ENCODE data around the gene SKA2.
"Not testable (repeated sequence)": the region's sequence is repeated elsewhere in the genome, so short reads cannot be mapped to it uniquely, and the experiment has no call there.

Gene SKA2, protein sequence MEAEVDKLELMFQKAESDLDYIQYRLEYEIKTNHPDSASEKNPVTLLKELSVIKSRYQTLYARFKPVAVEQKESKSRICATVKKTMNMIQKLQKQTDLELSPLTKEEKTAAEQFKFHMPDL

DNA sequence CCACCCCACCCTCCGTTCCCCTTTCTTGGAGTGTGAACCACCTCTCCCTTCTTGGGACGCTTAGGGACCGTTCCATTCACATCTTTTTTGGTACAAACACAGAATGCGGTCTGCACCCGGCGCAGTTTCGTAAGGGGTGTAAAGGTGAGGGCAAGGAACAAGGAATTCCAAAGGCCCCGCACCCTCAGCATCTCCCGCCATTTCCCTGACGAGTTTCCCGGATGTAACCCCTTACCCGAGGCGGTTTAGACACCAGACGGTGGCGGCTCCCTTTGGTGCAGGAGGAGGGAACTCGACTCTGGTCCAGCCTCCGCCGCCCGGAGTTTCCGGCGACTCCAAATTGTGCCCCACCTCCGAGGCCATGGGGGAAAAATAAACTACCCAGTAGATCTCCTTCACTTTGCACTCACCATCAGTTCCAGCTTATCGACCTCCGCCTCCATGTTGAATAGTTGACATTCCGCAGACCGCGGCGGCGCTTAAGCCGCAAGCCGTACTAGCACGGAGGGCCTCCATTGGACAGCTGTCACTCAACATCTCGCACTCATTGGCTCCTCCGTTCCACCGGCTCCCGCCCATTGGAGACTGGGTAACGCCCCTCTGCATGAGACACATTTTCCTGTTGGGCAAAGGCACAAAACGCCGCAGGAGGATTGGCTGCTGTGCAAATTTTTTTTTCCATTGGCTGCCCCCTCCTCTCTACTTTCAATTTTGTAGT, at the start of gene SKA2:
SKA2 (minus strand) TSS at position 466 of the 718 bp plus-strand sequence; CDS start at position 443, 23 bp downstream.
- DNase-seq, result peak; percentile 100

DNA sequence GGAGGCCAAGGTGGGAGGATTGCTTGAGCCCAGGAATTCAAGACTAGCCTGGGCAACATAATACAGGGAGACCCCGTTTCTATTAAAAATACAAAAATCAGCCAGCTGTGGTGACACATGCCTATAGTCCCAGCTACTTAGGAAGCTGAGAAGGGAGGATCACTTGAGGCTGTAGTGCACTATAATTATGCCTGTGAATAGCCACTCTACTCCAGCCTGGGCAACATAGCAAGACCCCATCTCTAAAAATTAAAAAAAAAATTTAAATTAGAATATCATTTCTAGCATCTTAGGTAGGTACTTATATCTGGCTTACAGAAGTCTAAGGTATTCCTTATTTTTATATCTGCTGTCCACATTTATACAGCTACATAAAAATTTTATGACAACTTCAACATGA, 47.3 kb upstream of the SKA2 start:
- DNase-seq, result no peak

DNA sequence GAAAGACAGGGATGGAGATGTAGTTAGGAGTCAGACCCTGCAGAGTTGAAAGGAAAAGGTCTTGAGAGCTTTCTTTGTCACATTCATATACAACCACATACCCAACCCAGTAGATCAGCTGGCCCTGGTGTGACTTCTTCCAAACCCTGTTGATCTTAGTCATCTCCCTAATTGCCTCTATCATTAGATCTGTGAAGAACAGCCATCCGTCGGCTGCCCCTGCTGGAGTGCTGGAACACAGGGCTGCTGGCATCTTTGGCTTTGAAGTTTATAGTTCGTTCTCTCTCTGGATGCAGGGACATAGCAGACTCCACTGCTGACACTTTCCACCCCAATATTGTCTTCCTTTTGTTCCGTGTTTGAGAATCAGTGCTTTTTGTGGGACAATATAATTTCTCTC, 44.4 kb upstream of the SKA2 start:
- DNase-seq, result no peak

DNA sequence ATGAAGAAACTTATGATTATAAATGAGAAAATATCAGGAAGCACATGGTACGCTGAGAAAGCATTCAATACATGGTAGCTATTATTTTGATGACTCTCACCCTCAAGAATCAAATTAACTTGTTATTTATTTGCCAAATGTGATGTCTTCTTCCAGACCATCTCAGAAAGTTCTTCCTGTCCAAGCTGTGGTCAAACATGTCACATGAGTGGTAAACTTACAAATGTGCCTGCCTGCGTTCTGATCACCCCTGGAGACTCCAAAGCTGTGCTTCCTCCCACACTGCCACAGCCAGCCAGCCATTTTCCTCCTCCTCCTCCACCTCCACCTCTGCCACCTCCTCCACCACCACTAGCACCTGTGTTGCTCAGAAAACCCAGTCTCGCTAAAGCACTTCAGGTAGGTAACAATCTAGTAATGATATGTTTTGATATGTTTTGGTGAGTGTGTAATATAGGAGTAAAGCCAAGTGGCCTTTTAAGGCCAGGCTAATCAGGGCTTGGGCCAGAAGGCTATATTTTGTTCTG, 38.4 kb upstream of the SKA2 start:
- no peak for DNase-seq

DNA sequence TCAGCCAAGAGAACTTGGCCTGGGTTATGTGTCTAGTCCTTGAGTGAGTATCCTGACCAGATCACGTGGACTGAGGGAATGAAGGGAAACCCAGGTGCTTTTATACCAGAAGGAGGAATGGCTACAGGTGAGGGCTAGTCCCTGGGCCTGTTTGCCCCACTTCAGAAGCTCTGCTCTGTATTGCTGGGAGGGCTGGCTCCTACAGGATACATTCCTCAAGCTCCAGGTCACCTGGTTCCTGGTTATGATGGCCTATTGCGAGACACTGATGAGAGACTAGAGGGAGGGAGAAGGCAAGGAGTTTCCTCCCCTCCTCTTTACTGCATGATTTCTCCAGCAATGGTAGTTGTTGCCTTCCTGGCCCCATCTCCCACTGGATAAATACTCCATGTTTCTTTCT, 35.8 kb upstream of the SKA2 start:
- no peak for DNase-seq

DNA sequence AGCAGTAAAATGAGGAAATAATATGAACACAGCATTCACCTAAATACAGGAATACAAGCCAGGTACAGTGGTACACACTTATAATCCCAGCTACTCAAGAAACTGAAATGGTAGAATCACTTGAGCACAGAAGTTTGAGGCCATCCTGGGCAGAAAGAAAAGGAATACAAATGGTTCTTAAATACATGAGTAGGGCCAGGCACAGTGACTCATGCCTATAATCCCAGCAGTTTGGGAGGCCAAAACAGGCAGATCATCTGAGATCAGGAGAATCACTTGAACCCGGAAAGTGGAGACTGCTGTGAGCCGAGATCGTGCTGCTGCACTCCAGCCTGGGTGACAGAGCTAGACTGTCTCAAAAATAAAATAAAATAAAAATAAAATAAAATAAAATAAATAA, 31.9 kb upstream of the SKA2 start:
- DNase-seq, result no peak

DNA sequence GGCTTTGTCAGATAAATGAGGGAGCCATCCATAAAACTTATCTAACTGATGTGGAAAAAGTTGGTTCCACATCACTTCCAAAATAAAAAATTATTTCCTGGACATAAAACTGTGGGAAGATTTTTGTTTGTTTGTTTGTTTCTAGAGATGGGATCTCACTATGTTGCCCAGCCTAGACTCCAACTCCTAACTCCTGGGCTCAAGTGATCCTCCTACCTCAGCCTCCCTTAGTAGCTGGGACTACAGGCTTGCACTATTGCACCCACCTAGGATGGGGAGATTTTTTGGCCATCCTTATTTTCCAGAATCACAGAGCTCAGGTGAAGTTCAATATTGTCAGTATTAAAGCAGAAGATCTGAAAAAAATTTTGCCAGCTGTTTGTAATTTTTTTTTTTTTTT, 31.0 kb upstream of the SKA2 start:
- no peak for DNase-seq

DNA sequence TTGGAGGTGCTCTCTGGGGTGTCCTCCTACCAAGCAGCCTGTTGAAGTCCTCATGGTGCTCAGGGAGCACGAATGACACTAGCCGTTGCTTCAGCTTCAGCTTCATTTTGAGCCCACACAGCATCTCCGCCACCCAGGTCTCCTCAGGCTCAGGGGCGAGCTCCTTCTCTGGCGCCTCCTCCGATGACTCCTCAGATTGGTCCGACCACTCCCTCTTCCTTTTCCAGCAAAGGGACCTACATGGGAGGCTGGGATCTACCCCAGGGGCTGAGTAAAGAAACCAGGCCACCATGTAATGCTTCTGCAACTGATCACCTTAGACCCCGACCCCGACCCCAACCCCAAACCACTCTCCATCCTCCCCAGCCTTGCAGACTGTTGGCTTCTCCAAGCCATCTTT, 26.5 kb upstream of the SKA2 start:
- DNase-seq, result no peak

DNA sequence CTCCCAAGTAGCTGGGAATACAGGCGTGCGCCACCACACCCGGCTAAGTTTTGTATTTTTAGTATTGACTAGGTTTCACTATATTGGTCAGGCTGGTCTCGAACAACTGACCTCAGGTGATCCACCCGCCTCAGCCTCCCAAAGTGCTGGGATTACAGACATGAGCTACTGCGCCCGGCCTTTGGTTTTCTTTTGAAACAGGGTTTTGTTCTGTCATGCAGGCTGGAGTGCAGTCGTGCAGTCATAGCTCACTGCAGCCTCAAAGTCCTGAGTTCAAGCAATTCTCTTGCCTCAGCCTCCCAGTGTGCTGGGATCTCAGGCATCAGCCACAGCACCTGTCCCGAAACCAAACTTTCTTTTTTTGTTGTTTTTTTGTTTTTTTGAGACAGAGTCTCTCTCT, 25.6 kb upstream of the SKA2 start:
- DNase-seq, result no peak

DNA sequence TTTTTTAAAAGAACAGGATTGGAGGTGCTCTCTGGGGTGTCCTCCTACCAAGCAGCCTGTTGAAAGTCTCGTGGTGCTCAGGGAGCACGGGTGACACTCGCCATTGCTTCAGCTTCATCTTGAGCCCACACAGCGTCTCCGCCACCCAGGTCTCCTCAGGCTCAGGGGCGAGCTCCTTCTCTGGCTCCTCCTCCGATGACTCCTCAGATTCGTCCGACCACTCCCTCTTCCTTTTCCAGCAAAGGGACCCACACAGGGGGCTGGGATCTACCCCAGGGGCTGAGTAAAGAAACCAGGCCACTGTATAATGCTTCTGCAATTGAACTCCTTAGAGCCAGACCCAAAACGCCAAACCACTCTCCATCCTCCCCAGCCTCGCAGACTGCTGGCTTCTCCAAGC, 24.6 kb upstream of the SKA2 start:
- not testable (repeated sequence) for DNase-seq

DNA sequence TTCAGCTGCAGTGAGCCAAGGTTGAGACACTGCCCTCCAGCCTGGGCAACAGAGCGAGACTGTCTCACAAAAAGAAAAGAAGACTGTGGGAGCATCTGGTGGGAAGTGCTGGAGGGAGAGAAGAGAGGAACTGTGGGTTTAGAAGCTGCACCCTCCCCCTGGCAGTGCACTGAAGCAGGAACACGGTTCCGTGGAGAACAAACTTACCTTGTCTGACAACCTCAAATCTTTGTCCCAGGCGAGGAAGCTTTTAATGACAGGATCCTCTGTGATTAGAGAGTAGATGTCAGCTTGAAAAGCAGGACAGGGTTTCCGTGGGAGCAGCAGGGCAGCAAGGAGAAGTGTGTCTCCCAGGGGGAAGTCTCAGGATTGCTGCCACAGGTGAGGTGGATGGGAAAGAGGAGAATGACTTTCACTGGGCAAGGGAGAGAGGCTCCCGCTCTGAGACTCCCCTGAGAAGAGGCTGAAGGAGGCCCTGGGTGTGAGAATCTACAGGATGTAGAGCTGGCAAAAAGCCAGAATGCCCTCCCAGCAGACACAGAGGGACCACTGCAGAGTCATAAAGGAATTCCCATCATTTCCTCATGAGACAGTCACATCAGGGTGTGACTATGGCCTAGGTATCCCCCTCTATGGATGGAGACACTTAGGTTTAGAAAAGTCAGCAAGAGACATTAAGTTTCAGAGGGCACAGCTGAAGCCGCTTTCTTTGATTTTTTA, 23.4 kb upstream of the SKA2 start:
- no peak for DNase-seq

DNA sequence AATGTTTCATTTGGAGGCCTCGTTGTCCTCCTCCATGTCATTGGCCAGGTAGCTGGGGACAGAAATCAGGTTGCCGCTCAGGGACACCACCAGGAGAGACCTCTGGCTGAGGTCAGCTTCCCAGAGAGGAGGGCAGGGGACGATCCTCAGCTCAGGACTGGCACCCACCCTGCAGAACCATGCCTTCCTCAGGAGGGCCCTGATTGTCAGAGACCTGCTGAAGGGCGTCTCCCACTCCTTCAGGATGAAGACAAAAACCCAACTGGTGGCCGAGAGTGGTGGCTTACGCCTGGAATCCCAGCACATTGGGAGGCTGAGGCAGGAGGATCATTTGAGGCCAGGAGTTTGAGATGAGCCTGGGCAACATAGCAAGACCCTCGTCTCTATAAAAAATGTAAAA, 20.1 kb upstream of the SKA2 start:
- no peak for DNase-seq

DNA sequence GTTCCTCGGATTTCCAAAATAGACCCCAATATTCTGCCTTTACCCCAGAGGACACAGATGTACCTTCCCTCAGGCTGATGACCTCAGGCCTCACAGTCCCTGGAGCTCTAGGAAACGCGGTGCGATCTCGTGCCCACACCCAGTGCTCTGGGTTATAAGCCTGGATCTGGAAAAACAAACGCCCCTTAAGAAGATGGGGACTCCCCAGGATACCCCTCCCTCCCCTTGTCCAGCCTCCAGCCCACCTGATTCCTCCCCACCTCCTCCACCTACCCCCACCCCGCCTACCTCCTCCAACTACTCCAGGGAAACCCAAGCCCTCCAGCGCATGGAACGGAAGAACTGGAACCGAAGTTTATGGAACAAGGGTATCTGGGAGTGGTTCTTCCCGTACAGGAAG, 19.7 kb upstream of the SKA2 start:
- DNase-seq, result no peak

DNA sequence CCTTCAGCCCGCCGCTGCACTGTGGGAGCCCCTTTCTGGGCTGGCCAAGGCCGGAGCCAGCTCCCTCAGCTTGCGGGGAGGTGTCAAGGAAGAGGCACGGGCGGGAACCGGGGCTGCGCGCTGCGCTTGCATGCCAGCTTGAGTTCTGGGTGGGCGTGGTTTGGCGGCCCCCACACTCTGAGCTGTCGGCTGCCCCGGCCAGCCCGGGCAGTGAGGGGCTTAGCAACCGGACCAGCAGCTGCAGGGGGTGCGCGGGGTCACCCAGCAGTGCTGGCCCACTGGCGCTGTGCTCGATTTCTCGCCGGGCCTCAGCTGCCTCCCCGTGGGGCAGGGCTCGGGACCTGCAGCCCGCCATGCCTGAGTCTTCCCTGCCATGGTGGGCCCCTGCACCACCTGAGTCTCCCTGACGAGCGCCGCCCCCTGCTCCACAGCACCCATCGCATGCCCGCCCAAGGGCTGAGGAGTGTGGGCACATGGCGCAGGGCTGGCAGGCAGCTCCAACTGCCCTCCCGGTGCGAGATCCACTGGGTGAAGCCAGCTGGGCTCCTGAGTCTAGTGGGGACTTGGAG, 17.5 kb upstream of the SKA2 start:
- no peak for DNase-seq

DNA sequence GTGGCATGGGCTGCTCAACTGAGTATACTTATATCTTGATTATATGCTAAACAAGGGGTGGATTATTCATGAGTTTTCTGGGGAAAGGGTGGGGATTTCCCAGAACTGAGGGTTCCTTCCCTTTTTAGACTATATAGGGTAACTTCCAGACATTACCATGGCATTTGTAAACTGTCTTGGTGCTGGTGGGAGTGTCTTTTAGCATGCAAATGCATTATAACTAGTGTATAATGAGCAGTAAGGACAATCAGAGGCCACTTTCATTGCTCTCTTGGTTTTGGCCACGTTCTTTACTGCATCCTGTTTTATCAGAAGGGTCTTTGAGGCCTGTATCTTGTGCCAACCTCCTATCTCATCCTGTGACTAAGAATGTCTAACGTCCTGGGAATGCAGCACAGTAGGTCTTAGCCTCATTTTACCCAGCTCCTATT, 12.6 kb upstream of the SKA2 start:
- DNase-seq, result peak; percentile 80

DNA sequence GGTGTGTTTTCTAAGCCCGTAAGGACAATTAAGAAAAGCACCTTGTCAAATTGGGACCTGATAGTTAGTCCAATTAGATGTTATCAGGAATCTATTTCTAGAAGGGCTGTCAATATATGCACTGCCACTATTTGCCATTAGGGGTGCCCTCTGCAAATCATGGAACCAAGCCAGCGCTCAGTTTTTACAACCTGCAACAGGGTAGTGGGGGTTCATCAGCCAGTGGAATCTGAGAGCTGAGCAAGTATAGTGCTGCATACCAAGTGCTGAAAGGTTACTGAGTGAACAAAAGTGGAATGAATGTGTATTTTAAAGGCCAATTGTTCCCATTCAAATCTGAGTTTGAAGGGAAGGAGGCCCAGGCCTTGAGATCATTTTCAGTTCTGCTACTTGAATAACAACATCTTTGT, 11.0 kb upstream of the SKA2 start:
- DNase-seq, result peak; percentile 80

DNA sequence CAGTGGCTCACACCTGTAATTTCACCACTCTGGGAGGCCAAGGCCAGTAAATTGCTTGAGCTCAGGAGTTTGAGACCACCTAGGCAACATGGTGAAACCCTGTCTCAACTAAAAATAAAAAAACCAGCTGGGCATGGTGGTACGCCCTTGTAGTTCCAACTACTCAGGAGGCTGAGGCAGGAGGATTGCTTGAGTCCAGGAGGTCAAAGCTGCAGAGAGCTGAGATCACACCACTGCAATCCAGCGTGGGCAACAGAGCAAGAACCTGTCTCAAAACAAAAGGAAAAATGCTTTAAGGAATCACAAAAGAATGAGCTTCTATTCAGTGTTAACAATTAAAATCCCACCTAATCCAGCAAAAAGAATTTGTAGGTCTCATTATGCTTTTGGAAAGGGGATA, 6.5 kb upstream of the SKA2 start:
- DNase-seq, result no peak

DNA sequence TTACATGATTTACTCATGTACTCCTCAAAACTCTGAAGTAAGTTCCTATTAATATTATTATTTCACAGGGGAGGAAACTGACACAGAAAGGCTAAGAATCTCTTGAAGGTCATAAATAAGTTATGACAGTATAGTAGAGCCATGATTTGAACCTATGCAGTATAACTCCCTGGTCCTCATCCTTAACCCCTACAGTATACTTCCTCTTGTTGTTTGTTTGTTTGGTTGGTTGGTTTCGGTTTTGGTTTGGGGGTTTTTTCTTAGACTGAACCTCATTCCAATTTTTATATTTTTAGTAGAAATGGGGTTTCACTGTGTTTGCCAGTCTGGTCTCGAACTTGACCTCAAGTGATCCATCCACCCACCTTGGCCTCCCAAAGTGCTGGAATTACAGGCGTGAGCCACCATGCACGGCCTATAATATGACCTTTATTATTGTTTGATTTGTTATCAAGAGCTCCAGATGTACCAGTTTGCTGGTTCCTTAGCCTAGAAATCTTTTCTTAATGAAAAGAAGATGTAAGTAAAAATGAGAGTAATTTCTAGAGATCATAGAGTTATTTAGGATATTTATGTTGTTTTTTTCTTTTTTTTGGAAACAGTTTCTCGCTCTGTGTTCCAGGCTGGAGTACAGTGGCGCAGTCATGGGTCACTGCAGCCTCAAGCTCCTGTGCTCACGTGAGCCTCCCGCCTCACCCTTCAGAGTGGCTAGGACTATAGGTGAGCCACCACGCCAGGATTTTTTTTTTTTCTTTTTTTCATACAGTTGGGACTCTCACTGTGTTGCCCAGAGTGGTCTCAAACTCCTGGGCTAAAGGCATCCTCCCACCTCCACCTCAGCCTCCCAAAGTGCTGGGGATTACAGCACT, 5.4 kb upstream of the SKA2 start:
- DNase-seq, result peak; percentile 67

DNA sequence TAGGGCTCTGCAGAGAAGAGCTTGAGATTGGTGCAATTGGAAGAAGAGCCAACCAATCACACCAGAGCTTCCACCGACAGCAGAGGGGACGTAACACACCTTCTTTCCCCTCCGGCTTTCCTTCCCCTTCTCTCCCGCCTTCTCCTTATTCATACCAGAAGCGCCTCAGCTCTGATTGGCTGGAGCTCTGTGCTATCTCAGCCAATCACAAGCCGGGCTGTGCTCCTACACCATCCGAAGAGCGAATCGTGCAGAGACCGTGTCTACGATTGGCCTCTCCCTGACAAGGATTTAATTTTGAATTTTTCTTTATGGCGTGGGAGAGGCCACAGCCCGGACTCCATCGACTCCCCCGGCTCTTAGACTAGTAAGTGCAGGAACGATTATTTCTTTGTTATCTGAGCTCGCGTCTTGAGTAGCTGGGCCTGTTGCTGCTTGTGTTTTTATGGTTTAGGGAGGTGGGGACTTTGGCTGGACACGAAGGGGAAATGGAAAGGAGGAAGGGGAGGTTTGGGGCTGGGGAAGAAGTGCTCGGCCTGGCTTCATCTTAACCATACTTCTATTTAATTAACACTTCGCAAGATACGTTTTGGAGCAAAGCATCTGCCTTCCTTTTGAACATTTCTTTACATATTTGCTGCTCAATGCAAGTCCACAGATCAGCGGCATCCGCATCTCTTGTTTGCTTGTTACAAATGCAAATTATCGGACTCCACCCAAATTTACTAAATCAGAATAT, 622 bp upstream of the SKA2 start, which contains the start of gene PRR11:
PRR11 (plus strand) TSS at position 308 of the 739 bp plus-strand sequence. CDS start 14,007 bp downstream, outside the sequence.
- peak; percentile 100 for DNase-seq

DNA sequence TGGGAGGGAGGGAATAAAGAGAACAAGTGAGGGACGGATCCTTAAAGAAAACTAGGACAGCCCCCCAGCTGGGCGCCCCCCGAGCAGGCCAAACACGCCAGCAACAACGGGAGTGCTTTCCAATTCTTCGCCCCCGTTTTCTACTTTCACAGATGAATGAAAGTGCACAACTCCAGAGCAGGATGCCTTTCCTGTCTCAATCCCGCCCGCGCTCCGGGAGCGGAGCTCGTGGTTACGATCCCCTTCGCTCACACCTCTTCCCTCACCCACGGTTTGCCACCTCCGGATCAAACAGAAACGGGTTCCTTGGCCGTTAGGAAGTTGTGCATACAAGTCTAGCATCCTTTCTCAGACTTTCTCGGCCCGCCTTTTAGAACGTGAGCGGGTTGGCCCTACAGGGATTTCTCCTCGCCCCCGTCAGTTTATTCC, 680 bp downstream of the SKA2 start:
- peak; percentile 74 for DNase-seq

DNA sequence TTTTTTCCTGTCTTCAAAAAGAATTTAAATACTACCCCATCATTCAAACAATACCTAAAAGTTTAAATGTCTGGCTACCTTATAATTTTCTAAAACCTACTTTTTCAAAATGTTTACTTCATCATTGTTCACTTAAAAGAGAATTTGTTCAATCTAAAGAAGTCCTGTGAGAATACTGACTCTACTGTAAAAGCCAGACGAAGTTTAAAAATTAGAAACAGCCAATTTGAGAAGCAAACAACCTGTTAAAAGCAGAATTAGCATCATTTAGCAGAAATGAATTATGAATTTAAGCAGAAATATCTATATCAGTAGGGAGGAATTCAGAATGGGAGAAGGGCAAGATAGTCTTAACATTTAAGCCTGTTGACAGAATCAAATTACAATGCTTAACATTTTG, 2.1 kb downstream of the SKA2 start:
- DNase-seq, result no peak

DNA sequence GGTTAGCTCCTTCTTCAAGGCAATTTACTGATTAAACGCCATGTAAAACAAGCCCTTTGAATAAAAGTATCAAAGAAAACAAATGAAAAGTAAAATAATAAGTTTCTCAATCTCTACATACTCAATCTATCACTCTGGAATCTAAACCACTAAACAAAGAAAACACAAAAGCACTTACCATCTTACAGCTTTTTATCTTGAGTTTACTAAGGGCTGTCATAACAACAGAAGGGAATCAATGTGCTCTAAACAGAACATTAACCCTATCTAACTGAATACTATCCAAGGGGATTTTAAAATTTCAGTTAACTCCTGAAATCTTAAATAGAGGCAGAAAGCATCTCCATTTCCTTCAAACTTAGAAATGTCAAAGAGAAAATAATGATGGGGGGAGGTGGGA, 3.4 kb downstream of the SKA2 start:
- no peak for DNase-seq
